ENCODE data around the gene FUZ.

FUZ gene

GRCh38 chr19:49850221-49850486, 37.1 kb upstream of the FUZ start:
- no peak for DNase-seq (ENCODE audit: low read depth)
- TF ChIP-seq, protein P1, sequence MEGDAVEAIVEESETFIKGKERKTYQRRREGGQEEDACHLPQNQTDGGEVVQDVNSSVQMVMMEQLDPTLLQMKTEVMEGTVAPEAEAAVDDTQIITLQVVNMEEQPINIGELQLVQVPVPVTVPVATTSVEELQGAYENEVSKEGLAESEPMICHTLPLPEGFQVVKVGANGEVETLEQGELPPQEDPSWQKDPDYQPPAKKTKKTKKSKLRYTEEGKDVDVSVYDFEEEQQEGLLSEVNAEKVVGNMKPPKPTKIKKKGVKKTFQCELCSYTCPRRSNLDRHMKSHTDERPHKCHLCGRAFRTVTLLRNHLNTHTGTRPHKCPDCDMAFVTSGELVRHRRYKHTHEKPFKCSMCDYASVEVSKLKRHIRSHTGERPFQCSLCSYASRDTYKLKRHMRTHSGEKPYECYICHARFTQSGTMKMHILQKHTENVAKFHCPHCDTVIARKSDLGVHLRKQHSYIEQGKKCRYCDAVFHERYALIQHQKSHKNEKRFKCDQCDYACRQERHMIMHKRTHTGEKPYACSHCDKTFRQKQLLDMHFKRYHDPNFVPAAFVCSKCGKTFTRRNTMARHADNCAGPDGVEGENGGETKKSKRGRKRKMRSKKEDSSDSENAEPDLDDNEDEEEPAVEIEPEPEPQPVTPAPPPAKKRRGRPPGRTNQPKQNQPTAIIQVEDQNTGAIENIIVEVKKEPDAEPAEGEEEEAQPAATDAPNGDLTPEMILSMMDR (IDR thresholded peaks at IDR 0.05; ENCODE audit: insufficient read depth, low read depth, low read length, missing control alignments), result no peak
- H3K4me3 ChIP-seq (ENCODE audit: low read depth, low read length), result peak overlapping the region; percentile 56

DNA sequence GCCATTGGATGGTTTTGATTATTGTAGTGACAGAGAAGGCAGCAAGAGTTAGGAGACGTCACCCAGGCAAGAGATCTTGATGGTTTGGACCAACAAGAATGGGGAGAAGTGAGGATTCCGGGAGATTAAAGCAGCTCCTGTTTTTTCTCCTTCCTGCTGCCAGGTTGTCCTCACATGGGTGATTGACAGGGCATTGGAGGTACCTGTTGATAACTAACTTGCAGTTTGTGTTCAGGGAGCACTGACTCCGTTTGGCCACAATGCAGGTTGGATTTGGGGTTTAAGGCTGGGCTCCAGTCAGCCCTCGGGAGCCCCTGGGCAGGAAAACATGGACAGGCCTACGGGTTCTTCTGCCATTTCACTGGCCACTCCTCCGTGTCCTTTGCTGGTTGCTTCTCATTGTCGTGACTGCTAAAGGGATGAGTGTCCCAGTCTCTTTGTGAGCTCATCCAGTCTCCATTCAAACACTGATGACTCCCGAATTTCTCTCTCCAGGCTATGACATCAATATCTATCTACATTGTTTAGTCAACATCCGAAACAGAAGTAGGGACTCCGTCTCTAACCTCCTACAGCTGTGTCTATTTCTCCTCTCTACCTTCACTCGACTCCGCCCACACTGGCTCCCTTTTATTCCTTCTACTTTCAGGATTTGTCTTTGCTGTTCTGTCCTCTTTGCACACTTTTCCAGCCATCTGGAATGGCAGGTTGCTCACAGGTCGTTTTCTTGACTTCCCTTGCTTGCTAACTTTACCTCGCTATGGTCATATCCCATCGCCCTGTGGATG, 36.5 kb upstream of the FUZ start:
- TF ChIP-seq, protein P1 (IDR thresholded peaks at IDR 0.05; ENCODE audit: insufficient read depth, low read depth, low read length, missing control alignments), result no peak
- H3K4me3 ChIP-seq (ENCODE audit: low read depth, low read length), result no peak overlapping the region
- no peak for DNase-seq (ENCODE audit: low read depth)

- TF ChIP-seq, protein P1 (IDR thresholded peaks at IDR 0.05; ENCODE audit: insufficient read depth, low read depth, low read length, missing control alignments), result no peak
- no peak overlapping the region for H3K4me3 ChIP-seq (ENCODE audit: low read depth, low read length)
- DNase-seq (ENCODE audit: low read depth), result peak; percentile 75
Measured at GRCh38 chr19:49848938-49849337, 35.8 kb upstream of the FUZ start.

GRCh38 chr19:49847731-49848696, 34.9 kb upstream of the FUZ start:
- TF ChIP-seq, protein P1 (IDR thresholded peaks at IDR 0.05; ENCODE audit: insufficient read depth, low read depth, low read length, missing control alignments), result no peak
- no peak for DNase-seq (ENCODE audit: low read depth)
- H3K4me3 ChIP-seq (ENCODE audit: low read depth, low read length), result no peak overlapping the region

GRCh38 chr19:49846408-49846807, 33.3 kb upstream of the FUZ start:
- DNase-seq (ENCODE audit: low read depth), result no peak
- TF ChIP-seq, protein P1 (IDR thresholded peaks at IDR 0.05; ENCODE audit: insufficient read depth, low read depth, low read length, missing control alignments), result no peak

DNA sequence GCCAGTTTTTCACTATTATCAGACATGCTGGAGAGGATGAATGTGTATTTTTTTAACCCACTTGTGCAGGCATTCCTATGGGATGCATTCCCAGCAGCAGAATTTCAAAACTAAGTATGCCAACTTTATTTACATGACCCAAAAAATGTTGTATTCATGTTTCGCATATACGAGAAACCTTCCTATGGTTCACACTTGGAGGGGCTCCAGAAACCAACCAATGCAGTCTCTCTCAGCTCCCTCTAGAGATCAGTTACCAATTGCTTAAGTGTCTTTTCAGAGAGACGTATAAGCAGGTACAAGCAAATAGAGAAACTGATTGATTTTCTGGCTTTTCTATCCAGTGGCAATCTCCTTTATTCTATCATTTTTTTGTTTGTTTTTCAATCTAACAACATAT, 32.3 kb upstream of the FUZ start:
- no peak for DNase-seq (ENCODE audit: low read depth)
- TF ChIP-seq, protein P1 (IDR thresholded peaks at IDR 0.05; ENCODE audit: insufficient read depth, low read depth, low read length, missing control alignments), result no peak
- H3K4me3 ChIP-seq (ENCODE audit: low read depth, low read length), result no peak overlapping the region

More at GRCh38 chr19:49846408-49846807, 33.3 kb upstream of the FUZ start:
- no peak overlapping the region for H3K4me3 ChIP-seq (ENCODE audit: low read depth, low read length)

All from GM12865 (cell line).